Measurements from ENCODE around the gene FBXL7. TPM values are rescaled to one million over a fixed set of nuclear protein-coding genes. Genes with fewer than 3 reads are reported as not detected.

The FBXL7 gene
- total RNA-seq, 1 experiment from 2014 or later = 5.0 TPM

GRCh38 chr5:15762668-15763067, 262.7 kb downstream of the FBXL7 start:
- no peak for DNase-seq (ENCODE audit: low spot score)

DNA sequence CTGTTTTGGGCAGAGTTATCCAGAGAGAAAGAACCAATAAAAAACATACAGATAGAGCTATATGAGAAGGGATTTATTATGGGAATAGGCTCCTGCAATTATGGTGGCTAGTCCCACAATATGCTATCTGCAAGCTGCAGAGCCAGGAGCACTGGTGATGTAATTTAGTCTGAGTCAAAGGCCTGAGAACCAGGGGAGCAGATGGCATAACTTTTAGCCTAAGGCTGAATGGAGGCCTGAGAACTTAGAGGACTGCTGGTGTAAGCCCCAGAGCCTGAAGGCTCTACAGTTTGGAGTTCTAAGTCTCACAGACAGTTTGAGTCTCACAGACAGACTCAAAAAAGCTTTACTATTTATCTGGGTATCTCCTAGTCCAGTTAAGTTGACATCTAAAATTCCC, 263.8 kb downstream of the FBXL7 start:
- DNase-seq (ENCODE audit: low spot score) = no peak

DNA sequence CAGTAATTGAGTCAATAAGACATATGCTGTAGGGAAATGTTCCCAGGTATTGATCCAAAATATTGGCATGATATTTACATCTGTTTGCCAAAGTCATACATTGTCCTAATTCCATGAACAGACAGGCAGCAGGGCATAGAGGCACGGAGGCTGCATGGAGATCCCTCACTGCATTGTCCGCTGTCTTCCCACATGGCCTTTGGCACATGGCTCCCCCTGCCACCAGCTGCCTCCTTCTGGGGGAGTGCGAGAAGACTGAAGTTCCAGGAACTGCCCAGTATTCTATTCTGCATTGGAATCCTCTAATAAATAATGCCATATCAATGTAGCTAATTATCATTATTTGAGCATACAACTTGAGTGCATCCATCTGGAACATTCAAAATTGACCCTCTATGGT, 269.0 kb downstream of the FBXL7 start:
- no peak for DNase-seq (ENCODE audit: low spot score)

- no peak for DNase-seq (ENCODE audit: low spot score)
These were observed 272.2 kb downstream of the FBXL7 start for GRCh38 chr5:15772131-15772530.

DNA sequence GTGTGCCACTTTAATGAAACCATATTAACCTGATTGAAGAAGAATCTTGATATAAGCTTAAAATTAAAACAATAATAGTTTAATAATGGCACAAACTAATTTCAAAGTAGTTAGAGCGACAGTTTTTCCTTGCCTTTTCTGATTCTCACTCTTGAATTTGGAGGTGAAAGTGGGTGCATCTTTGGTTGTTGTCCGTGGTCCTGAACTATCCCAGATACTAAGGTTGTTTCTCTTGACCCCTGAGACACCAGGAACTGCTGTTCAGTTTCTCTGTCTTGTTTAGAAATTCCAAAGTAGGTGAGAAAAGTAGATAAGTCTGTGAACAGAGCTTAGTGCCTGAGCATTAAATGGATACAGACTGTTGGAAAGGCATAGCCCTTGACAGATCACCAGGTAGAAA, 274.7 kb downstream of the FBXL7 start:
- DNase-seq (ENCODE audit: low spot score) = no peak

DNA sequence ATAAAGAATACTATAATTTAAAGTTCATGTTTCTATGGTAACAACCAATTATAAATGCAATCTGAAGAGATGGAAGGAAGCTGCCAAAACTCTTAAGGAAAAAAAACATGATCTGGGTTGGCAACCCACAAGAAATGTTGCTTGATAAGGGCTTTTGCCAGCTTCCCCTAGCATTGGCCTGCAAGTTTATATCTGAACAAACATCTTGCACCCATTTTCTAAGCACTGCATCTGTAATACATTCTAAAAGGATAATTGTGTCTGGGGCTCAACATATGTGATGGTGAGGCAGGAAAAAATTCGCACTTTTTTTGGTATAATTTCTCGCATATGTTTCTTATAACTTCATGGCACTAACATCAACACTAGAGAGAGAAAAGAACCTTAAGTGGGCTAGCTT, 276.4 kb downstream of the FBXL7 start:
- DNase-seq (ENCODE audit: low spot score) = no peak

- DNase-seq (ENCODE audit: low spot score) = no peak
These were observed 283.8 kb downstream of the FBXL7 start for GRCh38 chr5:15783734-15784133.

DNA sequence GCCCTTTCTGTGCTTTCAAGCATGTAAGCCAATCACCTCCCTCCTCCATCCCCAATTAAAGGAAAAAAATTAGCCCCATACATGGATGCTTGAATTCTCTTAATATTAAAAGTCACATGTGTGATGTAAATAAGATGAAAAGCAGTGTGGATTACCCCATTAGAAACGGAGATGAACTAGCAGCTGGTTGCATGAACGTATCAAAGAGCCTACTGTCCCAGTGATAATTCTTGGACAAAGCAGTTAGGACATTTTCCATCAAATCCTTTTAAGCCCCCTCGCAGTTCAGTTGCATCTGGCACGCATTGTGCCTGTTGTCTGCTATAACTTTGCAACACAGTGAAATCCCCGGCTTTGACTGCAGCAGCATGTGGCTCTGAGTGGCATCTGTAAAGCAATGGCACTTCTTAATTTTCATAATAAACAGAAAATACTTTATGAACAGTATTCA, 285.6 kb downstream of the FBXL7 start:
- no peak for DNase-seq (ENCODE audit: low spot score)

DNA sequence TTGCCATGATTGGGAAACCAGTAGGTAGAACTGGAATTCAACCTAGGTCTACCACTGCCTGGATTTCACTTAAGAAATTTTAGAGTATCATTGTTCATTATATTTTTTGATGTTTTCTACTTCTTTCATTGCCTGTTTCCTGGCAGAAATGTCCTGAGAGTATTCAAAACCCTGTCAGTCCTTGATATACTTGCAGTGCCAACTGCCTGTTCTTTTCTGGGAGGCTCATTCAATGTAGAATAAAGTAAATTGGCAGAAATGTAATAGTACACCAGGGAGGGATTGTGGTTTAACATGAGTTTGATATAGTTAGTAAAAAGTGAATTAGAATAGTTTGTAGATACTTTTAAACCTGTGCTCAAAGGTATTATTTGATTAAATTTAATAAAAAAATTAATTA, 286.3 kb downstream of the FBXL7 start:
- DNase-seq (ENCODE audit: low spot score) = no peak

GRCh38 chr5:15786884-15787283, 286.9 kb downstream of the FBXL7 start:
- DNase-seq (ENCODE audit: low spot score) = no peak

DNA sequence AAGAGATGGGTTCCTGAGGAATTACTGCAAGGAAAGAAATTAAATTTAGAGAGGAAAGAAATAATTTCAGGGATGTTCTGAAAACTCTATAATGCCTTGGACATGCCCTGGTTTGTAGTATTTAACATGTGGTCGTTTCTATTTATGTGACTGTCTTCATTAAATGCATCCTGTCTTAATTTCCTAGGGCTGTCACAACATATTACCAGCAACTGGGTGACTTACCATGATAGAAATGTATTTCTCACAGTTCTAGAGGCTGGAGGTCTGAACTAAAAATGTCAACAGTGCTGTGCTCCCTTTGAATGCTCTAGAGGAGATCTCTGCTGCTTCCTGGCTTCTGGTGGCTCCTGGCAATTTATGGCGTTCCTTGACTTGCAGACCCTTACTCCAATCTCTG, 287.7 kb downstream of the FBXL7 start:
- no peak for DNase-seq (ENCODE audit: low spot score)

DNA sequence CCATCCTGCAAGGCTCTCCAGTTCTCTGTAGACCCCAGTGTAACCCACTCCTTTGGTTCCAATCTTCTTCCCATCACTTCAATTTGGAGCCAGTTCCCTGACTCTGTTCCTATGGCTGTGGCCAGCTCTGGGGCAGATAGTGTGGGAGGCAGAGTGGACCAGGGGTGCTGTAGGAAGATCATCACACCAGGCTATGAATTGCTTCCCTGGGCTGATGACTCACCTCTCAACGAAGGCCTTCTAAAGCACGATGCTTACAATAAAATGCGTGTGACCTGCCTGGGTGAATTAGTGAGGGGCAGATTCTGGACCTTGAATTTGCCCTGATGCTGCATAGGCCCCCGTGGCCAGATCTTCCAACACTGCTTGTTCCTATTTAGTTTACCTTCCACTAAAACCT, 289.7 kb downstream of the FBXL7 start:
- no peak for DNase-seq (ENCODE audit: low spot score)

DNA sequence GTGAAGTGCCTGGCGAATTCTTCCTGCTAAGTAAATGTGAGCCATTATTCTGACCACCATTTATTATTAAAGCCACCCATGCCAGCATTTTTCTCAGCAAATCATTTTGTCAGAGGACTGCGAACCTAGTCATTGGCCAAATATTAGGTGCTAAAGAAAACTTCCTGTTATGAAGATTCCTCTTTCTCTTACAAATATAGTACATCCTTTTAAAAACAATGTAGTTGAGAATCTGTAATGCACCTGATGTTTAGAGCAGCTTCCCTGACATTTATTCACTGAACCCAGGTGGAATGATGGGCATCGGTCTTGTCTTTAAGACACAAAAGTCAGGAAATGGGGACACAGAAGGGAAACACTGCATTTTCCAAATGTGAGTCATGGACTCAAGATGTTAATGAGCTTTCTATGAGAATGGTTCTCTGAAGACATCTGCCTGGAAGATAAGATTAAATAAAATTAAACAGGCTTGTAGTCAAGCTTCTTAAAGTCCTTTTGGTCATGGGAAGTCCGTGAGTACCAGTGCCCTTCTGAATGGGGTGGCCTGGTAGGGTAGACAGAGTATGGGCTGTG, 290.6 kb downstream of the FBXL7 start:
- no peak for DNase-seq (ENCODE audit: low spot score)

- DNase-seq (ENCODE audit: low spot score) = no peak
These were observed 291.3 kb downstream of the FBXL7 start for GRCh38 chr5:15791274-15791673.

- DNase-seq (ENCODE audit: low spot score) = no peak
These were observed 291.9 kb downstream of the FBXL7 start for GRCh38 chr5:15791859-15792258.

DNA sequence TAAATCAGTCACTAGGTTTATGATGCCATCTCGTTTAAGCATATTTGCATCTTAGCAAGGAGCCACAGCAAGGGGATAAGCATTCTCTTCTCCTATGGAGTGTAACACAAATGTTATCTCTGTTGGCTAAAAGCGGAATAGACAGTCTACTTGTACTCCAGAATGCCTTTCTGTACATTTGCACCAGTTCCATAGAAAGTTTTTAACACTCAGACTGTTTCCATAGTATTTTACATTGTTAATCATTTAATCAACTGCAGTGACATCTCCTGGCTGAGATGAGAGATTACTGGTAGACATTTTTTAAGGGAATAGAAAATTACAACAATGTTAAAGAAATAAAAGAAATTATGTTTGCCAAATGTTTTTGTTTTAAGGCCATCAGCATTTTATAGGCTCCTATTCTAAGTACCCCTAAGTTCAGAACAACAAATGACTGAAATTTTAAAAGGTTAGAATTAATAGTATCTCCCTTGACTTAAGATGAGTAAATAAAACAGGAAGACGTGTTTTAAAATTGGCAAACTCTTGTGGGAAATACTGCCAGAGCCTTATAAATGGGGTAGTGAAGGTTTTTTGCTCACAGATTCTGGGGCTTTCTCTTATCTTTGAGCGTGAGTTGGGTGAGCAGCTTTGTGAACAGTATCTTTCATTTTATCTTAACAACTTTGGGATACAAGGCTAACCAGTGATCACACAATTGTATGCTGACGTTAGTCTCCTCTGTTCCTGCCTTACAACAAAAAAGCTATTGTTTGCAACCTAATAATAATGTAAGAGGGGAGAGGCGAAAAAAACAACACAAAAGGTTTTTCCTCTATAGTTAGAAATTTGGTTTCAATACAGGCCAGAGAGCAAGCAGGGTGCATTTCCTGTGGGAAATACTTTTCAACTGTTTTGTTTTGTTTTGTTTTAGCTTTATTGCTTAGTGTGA, 294.3 kb downstream of the FBXL7 start:
- no peak for DNase-seq (ENCODE audit: low spot score)

- DNase-seq (ENCODE audit: low spot score) = no peak
These were observed 296.1 kb downstream of the FBXL7 start for GRCh38 chr5:15796096-15796495.

GRCh38 chr5:15796557-15796956, 296.6 kb downstream of the FBXL7 start:
- DNase-seq (ENCODE audit: low spot score) = no peak

- no peak for DNase-seq (ENCODE audit: low spot score)
These were observed 297.1 kb downstream of the FBXL7 start for GRCh38 chr5:15797116-15797515.

- no peak for DNase-seq (ENCODE audit: low spot score)
These were observed 298.0 kb downstream of the FBXL7 start for GRCh38 chr5:15798006-15798405.

GRCh38 chr5:15799014-15799413, 299.0 kb downstream of the FBXL7 start:
- no peak for DNase-seq (ENCODE audit: low spot score)

DNA sequence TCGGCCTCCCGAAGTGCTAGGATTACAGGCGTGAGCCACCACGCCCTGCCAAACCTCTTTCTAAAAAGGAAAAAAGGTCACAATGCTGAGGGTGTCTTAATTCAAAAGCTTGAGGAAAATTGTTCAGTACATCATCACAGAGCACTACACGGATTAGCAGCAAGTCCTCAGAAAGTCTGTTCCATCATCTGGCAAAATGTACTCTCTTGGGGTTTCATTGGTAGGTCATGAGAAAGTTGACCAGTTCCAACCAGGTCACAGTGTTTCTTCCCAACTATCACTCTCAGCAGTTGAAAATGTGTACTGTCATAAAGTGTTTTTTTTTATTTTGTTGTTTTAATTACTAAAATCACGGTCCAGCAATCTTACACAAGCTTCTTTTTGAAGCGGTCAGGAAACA, 299.6 kb downstream of the FBXL7 start:
- no peak for DNase-seq (ENCODE audit: low spot score)

DNA sequence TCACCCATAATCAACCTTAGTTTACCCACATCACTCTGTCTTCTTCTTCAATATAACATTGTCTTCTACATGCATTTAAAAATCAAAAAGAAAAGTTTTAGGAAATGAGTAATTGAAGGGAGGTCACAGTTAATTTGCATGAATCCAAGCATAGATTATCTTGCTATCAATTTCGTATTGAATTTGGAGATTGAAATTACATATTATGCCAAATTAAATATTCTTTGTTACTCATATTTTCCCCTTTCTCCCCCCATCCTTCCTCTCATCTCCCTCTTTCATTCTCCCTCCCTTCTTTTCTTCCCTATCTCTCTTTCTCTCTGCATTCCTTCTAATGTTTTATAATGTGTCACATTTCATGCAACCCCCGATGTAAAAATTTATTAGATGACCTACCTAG, 303.3 kb downstream of the FBXL7 start:
- DNase-seq (ENCODE audit: low spot score) = no peak
